GM12878 (cell line): ENCODE data around the gene ANO10. TPM values are rescaled to one million over a fixed set of nuclear protein-coding genes. Genes with fewer than 3 reads are reported as not detected.

Source experiments
- ATAC-seq: fragments of 200-7000 bp; cut with Tn5 transposase; 3 replicates; pipeline ENCODE4 v1.9.1; 2020; ENCODE audit warnings: mild to moderate bottlenecking, moderate library complexity
- BruUV-seq: library from RNA; stranded (reverse); fragments of 400-500 nt; replicated peaks from 2 replicates; lab custom pipeline; 2021; lab: Mats Ljungman, UMichigan
- CTCF ChIA-PET: fragments of 300-600 bp; sonication (Branson Sonifier 250); formaldehyde crosslinking; extraction: SDS; loops from one replicate; lab custom pipeline; 2021; ENCODE audit warnings: inconsistent platforms; lab: Yijun Ruan, JAX
- POLR2A ChIA-PET: fragments of 350-600 bp; formaldehyde crosslinking; extraction: SDS; loops from one replicate; lab custom pipeline; 2021; ENCODE audit warnings: inconsistent platforms; lab: Charles Lee
- RAD21 ChIA-PET: fragments of 300-600 bp; sonication (Branson Sonifier 250); formaldehyde crosslinking; loops from one replicate; lab custom pipeline; 2023; ENCODE audit warnings: antibody characterized with exemption; ENCODE audit not compliant: unreplicated experiment; lab: Charles Lee
- SMC1A ChIA-PET: fragments of 300-600 bp; sonication (Branson Sonifier 250); formaldehyde crosslinking; loops from one replicate; lab custom pipeline; 2023; ENCODE audit not compliant: unreplicated experiment, uncharacterized antibody; lab: Charles Lee
- DNase-seq: peaks from one replicate; pipeline ENCODE4 v3.0.0-alpha.2; 2011; ENCODE audit warnings: low read depth, low spot score
- FAIRE-seq: peaks from 3 replicates; lab custom pipeline; 2011; peaks lifted over from hg19 to GRCh38; lab: Jason Lieb, UNC
- H2AFZ ChIP-seq: 2 replicates; pipeline ENCODE4 v1.6.0; 2011; ENCODE audit warnings: low read depth, low read length, control low read depth; ENCODE audit not compliant: control insufficient read depth
- H3K27ac ChIP-seq: 2 replicates; pipeline ENCODE4 v1.5.1; 2011; ENCODE audit warnings: control low read depth; ENCODE audit not compliant: control insufficient read depth, insufficient read depth
- H3K27me3 ChIP-seq, 2 experiments: replicated peaks in 1 of 2; 2 replicates each; pipeline versions ENCODE4 v1.6.0 to v1.6.1; 2011; ENCODE audit warnings: low read length in 1 of 2; ENCODE audit not compliant: control insufficient read depth in 2 of 2, insufficient read depth in 2 of 2
- H3K36me3 ChIP-seq, 2 experiments: 2 replicates each; pipeline ENCODE4 v1.5.1; 2011; ENCODE audit warnings: low read length in 1 of 2; ENCODE audit not compliant: control insufficient read depth in 2 of 2, insufficient read depth in 2 of 2
- H3K4me1 ChIP-seq: 2 replicates; pipeline ENCODE4 v1.6.1; 2011; ENCODE audit warnings: mild to moderate bottlenecking, low read length, moderate library complexity, mixed read lengths; ENCODE audit not compliant: control insufficient read depth, insufficient read depth
- H3K4me2 ChIP-seq: 2 replicates; pipeline ENCODE4 v1.6.0; 2011; ENCODE audit warnings: control low read depth; ENCODE audit not compliant: control insufficient read depth, insufficient read depth
- H3K4me3 ChIP-seq: fragments of 200-600 bp; sonication (generic); 2 replicates; pipeline ENCODE4 v1.5.1; 2016
- H3K79me2 ChIP-seq: 2 replicates; pipeline ENCODE4 v1.6.0; 2011; ENCODE audit warnings: low read length; ENCODE audit not compliant: control insufficient read depth, insufficient read depth
- H3K9ac ChIP-seq: 2 replicates; pipeline ENCODE4 v1.8.0; 2011; ENCODE audit warnings: low read length, control low read depth, mixed read lengths; ENCODE audit not compliant: control insufficient read depth, insufficient read depth
- H3K9me3 ChIP-seq: replicated peaks from 3 replicates; pipeline ENCODE4 v1.5.1; 2011; ENCODE audit warnings: mild to moderate bottlenecking, low read length; ENCODE audit not compliant: control insufficient read depth, insufficient read depth
- H4K20me1 ChIP-seq: 2 replicates; pipeline ENCODE4 v1.6.0; 2011; ENCODE audit not compliant: control insufficient read depth, insufficient read depth
- EP300 ChIP-seq, 2 experiments: fragments of 150-350 bp in 1 of 2; IDR thresholded peaks; 2 replicates each; pipeline ENCODE4 v1.6.1; 2011 to 2012; ENCODE audit warnings: low read depth in 2 of 2, low read length in 2 of 2, borderline replicate concordance in 1 of 2, improper control_type of control experiment in 1 of 2, inconsistent platforms in 1 of 2; ENCODE audit not compliant: control insufficient read depth in 1 of 2
- GATAD2B ChIP-seq: fragments of 450-650 bp; conservative IDR thresholded peaks from 2 replicates; pipeline ENCODE4 v1.6.1; 2017; ENCODE audit warnings: low read depth, mild to moderate bottlenecking, moderate library complexity
- MEF2B ChIP-seq: fragments of 450-650 bp; IDR thresholded peaks from 2 replicates; pipeline ENCODE4 v1.6.1; 2018; ENCODE audit warnings: mild to moderate bottlenecking, moderate library complexity; ENCODE audit not compliant: partially characterized antibody, poor library complexity, severe bottlenecking
- MTA3 ChIP-seq: IDR thresholded peaks from 2 replicates; pipeline ENCODE4 v1.6.1; 2012; ENCODE audit warnings: low read length, inconsistent platforms, borderline replicate concordance
- NFIC ChIP-seq: IDR thresholded peaks from 2 replicates; pipeline ENCODE4 v1.6.1; 2012; ENCODE audit warnings: low read depth, mild to moderate bottlenecking, inconsistent platforms, low read length, moderate library complexity
- PML ChIP-seq: IDR thresholded peaks from 2 replicates; pipeline ENCODE4 v1.6.1; 2012; ENCODE audit warnings: low read length, inconsistent platforms
- POLR2AphosphoS2 ChIP-seq: IDR thresholded peaks from 2 replicates; pipeline ENCODE4 v1.6.1; 2011; ENCODE audit warnings: low read depth, mild to moderate bottlenecking, low read length, improper control_type of control experiment, moderate library complexity
- SRF ChIP-seq, 2 experiments: IDR thresholded peaks; 2 replicates each; pipeline ENCODE4 v1.6.1; 2011; ENCODE audit warnings: low read depth in 2 of 2, low read length in 2 of 2, mild to moderate bottlenecking in 1 of 2, moderate library complexity in 1 of 2
- ZBED1 ChIP-seq: IDR thresholded peaks from 2 replicates; pipeline ENCODE4 v1.6.1; 2016; ENCODE audit warnings: borderline replicate concordance
- ZNF622 ChIP-seq: fragments of 450-650 bp; IDR thresholded peaks from 2 replicates; pipeline ENCODE4 v1.6.1; 2017; ENCODE audit warnings: mild to moderate bottlenecking, inconsistent platforms
- WGBS: methylation state at CpG from one replicate; pipeline ENCODE4 v1.1.6; 2016; ENCODE audit warnings: low lambda C conversion rate; ENCODE audit not compliant: insufficient replicate concordance, insufficient coverage; ENCODE audit errors: missing lambda C conversion rate; 5-methylcytosine and 5-hydroxymethylcytosine counted together
- in situ Hi-C: fragments of 300-500 bp; cut with MboI; formaldehyde crosslinking; loops from 9 replicates; pipeline ENCODE4 v1.14.3; 2018; ENCODE audit warnings: mixed read lengths
- intact Hi-C: fragments of 100-400 bp; cut with micrococcal nuclease; formaldehyde crosslinking; loops from one replicate; pipeline ENCODE4 v1.14.2; 2022; ENCODE audit not compliant: unreplicated experiment
- polyA plus RNA-seq, 11 experiments: library from polyadenylated mRNA; depleted of rRNA in 4 of 11; unstranded in 6 of 11; stranded (reverse) in 5 of 11; fragments of >200 nt; fragmentation: Nextera tagmentation in 4 of 11; fragmentation: Illumina TruSeq in 1 of 11; extraction: Ambion mirVana in 4 of 11; extraction: Trizol in 1 of 11; gene quantifications; 1 replicate in 1 of 11; 2 replicates in 10 of 11; pipeline versions ENCODE4 v1.2.1 to v1.2.3, GENCODE V29; 2011 to 2016; ENCODE audit warnings: inconsistent platforms in 2 of 11, missing spikeins in 2 of 11, low read depth in 1 of 11
- total RNA-seq, 4 experiments: library from RNA; depleted of rRNA in 3 of 4; stranded (reverse); fragments of >200 nt in 3 of 4; fragmentation: Illumina TruSeq in 1 of 4; extraction: Trizol in 1 of 4; gene quantifications; 2 replicates each; pipeline versions ENCODE4 v1.2.1 to v1.2.3, GENCODE V29; 2013 to 2021

ANO10 gene
- total and polyA plus RNA-seq, 10 of the 15 experiments (the other 5 are each of a cell fraction or from before 2014, with no cell fraction given): 0.29 to 21.9 (median 1.6) TPM

GRCh38 chr3:43371494-43371893 is 250.3 kb downstream of the ANO10 start:
- no peak overlapping the region for H2AFZ ChIP-seq
- no peak overlapping the region for H3K4me3 ChIP-seq
- ChIA-PET POLR2A (no interaction called here), RAD21 (no interaction called here), SMC1A (no interaction called here), CTCF (no interaction called here)
- intact Hi-C loops (loop anchor here (10.0 kb wide), 1 partner anchor 147 kb away; no protein-coding TSS in a partner anchor), in situ Hi-C loops (loop anchor here (10.0 kb wide), 1 partner anchor 407 kb away; no protein-coding TSS in a partner anchor)
- H4K20me1 ChIP-seq: no peaks in the 10 kb centered on the region; the same call in 1 of the 2 replicates
- BruUV-seq: no TSS peak
- H3K27me3 ChIP-seq: peaks cover 0 to 2% of the 10 kb centered on the region in 2 experiments; a peak in 1 of 4 replicates
- no peaks in the 10 kb centered on the region for H3K79me2 ChIP-seq
- H3K4me2 ChIP-seq: no peak overlapping the region
- H3K27ac ChIP-seq: no peak overlapping the region
- TF ChIP-seq ZNF622: no peak
- no peak for TF ChIP-seq MEF2B
- TF ChIP-seq ZBED1: no peak
- no peak for TF ChIP-seq EP300 (IDR thresholded peaks at IDR 0.05; ENCODE audit: borderline replicate concordance in 1 of 2, control insufficient read depth in 1 of 2, low read depth in 2 of 2, low read length in 2 of 2)
- TF ChIP-seq MTA3: no peak
- no peak for TF ChIP-seq NFIC
- no peak for TF ChIP-seq PML
- TF ChIP-seq SRF (IDR thresholded peaks at IDR 0.05; ENCODE audit: low read depth in 2 of 2, low read length in 2 of 2): no peak
- TF ChIP-seq GATAD2B: no peak
- TF ChIP-seq POLR2AphosphoS2: no peak
- no peak overlapping the region for H3K9ac ChIP-seq
- no peaks in the 10 kb centered on the region for H3K9me3 ChIP-seq
- 17% methylated on average over 3 of the region's 3 CpGs for WGBS
- no peak for DNase-seq
- ATAC-seq: no peak
- H3K36me3 ChIP-seq: no peaks in the 10 kb centered on the region
- no peak for FAIRE-seq
- no peaks in the 10 kb centered on the region for H3K4me1 ChIP-seq
